ENCODE data around the gene MICAL2.
A peak's percentile ranks its signal among the peaks of the same experiment; 100 is the strongest.

The MICAL2 gene

DNA sequence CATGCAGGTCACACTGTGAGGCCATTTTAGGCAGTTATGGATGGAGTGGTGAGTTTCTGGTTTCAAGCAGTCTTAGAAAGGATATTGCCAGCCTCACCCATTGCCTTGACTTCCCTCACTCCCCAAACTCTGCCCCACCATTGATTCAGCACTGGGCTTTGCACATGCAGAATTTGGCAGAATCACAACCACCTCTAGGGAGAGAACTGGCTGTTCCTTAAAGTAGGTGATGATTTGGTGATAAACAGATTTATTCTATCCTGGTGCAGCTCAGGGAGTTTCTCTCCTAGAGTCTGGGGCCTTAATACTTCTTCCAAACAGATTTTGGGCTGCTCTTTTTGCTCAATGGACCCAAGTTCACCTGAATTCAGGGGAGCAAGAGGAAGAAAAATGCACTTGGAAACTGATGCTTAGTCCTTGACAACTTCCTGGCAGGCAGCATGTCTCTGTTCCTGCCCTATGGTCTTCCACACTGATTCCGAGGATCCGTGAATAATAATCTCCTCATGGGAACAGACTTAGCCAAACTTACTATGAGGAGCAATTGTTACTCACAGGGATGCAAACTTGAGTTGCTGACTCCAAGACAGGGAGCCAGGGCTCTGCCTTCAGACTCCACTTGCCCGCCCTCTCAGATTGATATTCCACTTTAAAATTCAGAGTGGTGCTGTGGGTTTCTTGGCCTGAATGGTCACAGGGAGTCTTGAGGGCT is 137.3 kb downstream of the MICAL2 start:
- DNase-seq (ENCODE audit: low spot score): no peak

DNA sequence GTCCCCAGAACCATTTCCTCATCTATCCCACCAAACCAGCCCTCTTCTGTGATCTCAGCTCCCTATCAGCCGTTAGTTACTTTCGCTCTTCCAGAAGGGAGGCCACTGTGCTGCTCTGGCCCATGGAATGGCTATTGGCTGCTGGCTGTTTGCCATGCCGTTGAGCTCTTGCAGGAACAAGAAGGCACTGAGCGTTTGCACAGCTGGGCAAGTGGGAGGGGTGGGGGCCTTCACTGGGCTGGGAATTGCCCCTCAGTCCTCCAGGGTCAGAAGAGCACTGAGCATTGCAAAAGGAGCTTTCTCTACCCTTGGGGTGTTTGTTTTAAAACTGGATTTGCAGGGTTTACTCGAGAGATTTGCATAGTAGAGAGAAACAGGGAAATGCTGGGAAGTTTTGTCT is 137.9 kb downstream of the MICAL2 start:
- DNase-seq (ENCODE audit: low spot score): no peak

- DNase-seq (ENCODE audit: low spot score): no peak
These were observed 139.3 kb downstream of the MICAL2 start for GRCh38 chr11:12249590-12250260.

DNA sequence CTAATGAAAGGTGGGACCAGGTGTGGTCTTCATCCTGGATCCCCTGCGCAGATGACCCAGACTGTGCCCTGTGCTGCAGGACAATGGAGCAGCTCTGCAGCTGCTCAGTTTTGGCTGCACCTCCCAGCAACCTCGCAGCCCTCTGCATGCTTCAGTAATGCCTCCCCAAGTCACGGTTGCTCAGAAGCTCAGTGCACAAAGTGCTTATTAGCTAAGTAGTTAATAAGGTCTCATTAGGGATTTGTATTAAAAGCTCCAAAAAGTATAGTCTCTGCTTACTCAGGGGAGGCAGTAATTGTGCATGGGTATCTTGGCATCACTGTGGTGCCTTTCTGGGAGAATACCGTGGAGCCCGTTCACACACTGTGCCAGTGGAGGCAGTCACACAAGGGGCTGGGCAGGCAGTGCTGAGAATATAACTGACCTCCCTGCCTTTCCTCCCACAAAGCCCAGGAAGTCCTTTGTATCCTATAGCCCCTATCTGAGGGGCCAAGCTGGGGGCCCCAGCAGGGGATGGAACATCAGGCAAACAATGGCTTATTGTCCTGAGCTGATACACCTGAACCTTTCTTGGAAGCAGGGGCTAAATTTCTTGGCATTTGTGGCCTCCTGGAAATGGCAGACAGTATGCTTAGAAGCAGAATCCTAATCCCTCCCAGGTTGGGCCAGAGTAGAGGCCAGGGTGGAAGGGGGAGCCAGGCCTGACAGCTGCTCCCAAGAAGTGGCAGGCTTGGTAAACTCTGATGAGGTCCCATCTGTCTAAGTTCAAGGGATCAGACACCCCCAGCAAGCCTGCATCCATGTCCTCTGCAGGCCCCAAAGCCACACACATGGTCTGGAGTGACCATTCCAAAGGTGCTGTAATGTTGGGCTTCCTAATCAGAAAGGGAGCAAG is 141.5 kb downstream of the MICAL2 start:
- no peak for DNase-seq (ENCODE audit: low spot score)

- no peak for DNase-seq (ENCODE audit: low spot score)
These were observed 143.5 kb downstream of the MICAL2 start for GRCh38 chr11:12253843-12254281.

DNA sequence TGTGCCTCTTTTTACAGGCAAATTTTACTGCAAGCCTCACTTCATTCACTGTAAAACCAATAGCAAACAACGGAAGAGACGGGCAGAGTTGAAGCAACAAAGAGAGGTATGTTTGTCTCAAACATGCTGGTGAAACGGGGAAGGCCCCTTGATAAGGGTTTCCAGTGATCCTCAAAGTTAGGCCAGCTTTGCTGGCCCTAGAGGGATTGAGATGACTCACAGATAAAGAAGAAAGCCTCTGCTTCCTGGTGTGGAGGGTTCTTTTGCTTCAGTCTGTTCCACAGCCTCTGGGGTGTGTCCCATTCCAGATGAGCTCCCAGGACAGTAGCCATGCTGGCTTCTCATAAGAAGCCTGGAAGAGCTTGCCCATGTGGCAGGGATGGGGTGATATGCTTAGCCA is 148.1 kb downstream of the MICAL2 start:
- peak; percentile 56 for DNase-seq (ENCODE audit: low spot score)

DNA sequence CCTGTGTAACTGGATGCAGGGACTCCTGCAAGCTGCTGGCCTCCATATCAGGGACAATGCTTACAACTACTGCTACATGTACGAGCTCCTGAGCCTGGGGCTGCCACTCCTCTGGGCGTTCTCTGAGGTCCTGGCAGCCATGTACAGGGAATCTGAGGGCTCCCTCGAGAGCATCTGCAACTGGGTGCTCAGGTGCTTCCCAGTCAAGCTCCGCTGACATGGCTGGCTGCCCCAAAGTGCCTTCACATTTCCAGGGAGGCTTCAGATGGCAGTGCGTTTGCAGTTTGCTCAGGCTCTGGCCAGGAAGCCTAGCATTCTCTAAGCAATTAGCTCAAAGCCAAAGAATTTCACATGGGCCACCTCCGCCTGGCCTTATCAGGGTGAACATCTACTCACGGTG is 149.6 kb downstream of the MICAL2 start:
- no peak for DNase-seq (ENCODE audit: low spot score)

- no peak for DNase-seq (ENCODE audit: low spot score)
These were observed 150.5 kb downstream of the MICAL2 start for GRCh38 chr11:12260731-12261521.

GRCh38 chr11:12261551-12261950 is 151.2 kb downstream of the MICAL2 start:
- DNase-seq (ENCODE audit: low spot score): no peak

- DNase-seq (ENCODE audit: low spot score): no peak
These were observed 152.8 kb downstream of the MICAL2 start for GRCh38 chr11:12263141-12263693.

DNA sequence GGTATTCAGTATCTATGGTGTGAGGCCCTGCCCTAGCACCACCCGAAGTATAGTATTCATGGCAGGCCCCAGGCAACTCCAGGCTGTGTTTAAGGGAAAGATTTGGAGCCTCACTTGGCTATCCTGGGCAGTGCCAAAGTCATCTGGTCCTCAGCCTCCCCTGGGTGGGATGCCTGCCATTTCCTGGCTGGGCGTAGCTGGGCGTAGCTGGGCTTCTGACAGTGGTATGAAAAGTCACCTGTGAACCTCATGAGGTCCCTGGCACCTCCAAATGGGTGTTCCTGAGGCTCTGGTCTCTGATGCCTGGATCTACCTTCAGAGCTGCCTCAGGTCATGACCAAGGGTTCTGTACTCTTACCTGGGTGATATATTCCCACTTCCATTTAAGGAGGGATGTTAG is 154.0 kb downstream of the MICAL2 start:
- DNase-seq (ENCODE audit: low spot score): no peak

DNA sequence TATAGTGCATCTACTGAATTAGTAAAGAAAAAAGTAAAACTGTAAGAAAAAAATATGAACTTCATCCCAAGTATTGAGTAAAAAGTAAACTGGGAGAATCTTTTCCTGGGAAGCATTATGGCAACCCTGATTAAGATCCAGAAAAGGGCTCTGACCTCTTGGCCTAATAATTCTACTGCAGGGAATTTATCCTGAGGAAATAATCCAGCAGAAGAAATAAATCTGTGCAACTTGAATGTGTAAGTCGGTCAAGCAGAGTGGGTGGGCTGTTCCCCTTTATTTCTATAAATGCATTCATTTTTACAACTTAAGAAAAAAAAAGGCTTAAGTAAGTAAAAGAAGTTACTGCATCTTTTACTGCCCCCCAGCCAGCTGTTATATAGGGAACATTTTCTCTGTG is 155.7 kb downstream of the MICAL2 start:
- DNase-seq (ENCODE audit: low spot score): no peak

DNA sequence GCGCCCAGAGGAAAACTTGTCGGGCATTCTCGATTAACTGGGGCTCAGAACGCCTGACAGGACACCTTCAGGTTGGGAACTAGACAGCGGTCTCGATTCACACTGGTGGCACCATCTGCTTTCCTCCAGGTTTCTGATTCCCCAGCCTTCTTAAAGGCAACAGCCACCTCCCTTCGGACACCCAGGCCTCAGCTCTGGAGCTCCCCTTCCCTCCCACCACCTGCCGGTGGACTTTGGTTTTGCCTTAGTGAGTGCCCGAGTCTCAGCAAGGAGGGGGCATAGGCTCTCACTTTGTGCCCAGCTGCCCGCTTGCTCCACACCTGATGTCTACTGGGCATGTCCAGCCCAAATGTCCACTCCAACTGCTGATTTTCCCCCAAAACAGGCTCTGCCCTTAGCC is 156.6 kb downstream of the MICAL2 start:
- no peak for DNase-seq (ENCODE audit: low spot score)

DNA sequence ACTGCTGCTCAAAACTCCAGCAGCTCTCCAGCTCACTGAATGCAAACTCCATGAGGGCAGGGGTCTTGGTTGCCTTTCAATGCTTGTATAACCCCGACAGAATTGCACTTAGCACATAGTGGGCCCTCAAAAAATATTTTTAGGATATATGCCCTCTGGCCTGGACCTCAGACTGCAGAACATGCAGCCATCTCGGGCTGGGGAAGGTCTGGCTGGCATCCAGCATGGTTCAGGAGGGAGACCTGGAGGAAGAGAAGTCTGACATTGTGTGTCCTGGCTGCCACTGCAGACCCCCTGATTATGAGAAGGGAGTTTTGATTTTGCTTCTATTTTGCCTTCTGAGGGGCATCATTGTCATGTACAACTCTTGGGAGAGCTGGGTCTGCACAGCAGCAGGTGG is 157.5 kb downstream of the MICAL2 start:
- DNase-seq (ENCODE audit: low spot score): no peak

GRCh38 chr11:12269104-12269441 is 158.7 kb downstream of the MICAL2 start:
- peak; percentile 66 for DNase-seq (ENCODE audit: low spot score)

GRCh38 chr11:12269446-12270214 is 159.2 kb downstream of the MICAL2 start:
- DNase-seq (ENCODE audit: low spot score): no peak

GRCh38 chr11:12270215-12270797 is 159.9 kb downstream of the MICAL2 start:
- DNase-seq (ENCODE audit: low spot score): no peak

GRCh38 chr11:12270817-12271216 is 160.4 kb downstream of the MICAL2 start:
- no peak for DNase-seq (ENCODE audit: low spot score)

- no peak for DNase-seq (ENCODE audit: low spot score)
These were observed 160.9 kb downstream of the MICAL2 start for GRCh38 chr11:12271241-12271640.

- DNase-seq (ENCODE audit: low spot score): no peak
These were observed 161.5 kb downstream of the MICAL2 start for GRCh38 chr11:12271826-12272366.
